DND-41 (cell line): ENCODE measurements around the gene CHI3L2.

Experiments
- ATAC-seq: fragments of 200-7000 bp; cut with Tn5 transposase; 3 replicates; pipeline ENCODE4 v1.9.1; 2021; ENCODE audit warnings: low read depth; ENCODE audit not compliant: insufficient read depth
- DNase-seq: peaks from one replicate; pipeline ENCODE4 v3.0.0-alpha.2; 2020
- H2AFZ ChIP-seq: 2 replicates; pipeline ENCODE4 v1.6.0; 2012; ENCODE audit warnings: low read depth, low read length
- H3K27ac ChIP-seq: 2 replicates; pipeline ENCODE4 v1.5.1; 2012; ENCODE audit warnings: low read length, inconsistent platforms
- H3K27me3 ChIP-seq: fragments of 200-600 bp; sonication (generic); 2 replicates; pipeline ENCODE4 v1.6.0; 2012; ENCODE audit warnings: low read length, mild to moderate bottlenecking, inconsistent platforms; ENCODE audit not compliant: insufficient read depth, poor library complexity
- H3K36me3 ChIP-seq: 2 replicates; pipeline ENCODE4 v1.5.1; 2012; ENCODE audit warnings: low read length, inconsistent platforms; ENCODE audit not compliant: insufficient read depth
- H3K4me1 ChIP-seq: 2 replicates; pipeline ENCODE4 v1.5.1; 2012; ENCODE audit warnings: mild to moderate bottlenecking, low read length; ENCODE audit not compliant: insufficient read depth
- H3K4me2 ChIP-seq: 2 replicates; pipeline ENCODE4 v1.6.0; 2012; ENCODE audit warnings: mild to moderate bottlenecking, moderate library complexity, low read length, inconsistent platforms; ENCODE audit not compliant: insufficient read depth
- H3K4me3 ChIP-seq, 2 experiments: fragments of 200-600 bp in 1 of 2; shearing (Covaris generic) in 1 of 2; 2 replicates each; pipeline ENCODE4 v1.5.1; 2012 to 2016; ENCODE audit warnings: inconsistent platforms in 2 of 2, low read length in 2 of 2, mild to moderate bottlenecking in 2 of 2, low read depth in 1 of 2, moderate library complexity in 1 of 2
- H3K79me2 ChIP-seq: 2 replicates; pipeline ENCODE4 v1.6.0; 2012; ENCODE audit warnings: low read length, inconsistent platforms; ENCODE audit not compliant: insufficient read depth
- H3K9ac ChIP-seq: 2 replicates; pipeline ENCODE4 v1.6.0; 2012; ENCODE audit warnings: low read depth, mild to moderate bottlenecking, inconsistent platforms, low read length, moderate library complexity
- H3K9me3 ChIP-seq: 2 replicates; pipeline ENCODE4 v1.5.1; 2012; ENCODE audit warnings: low read length, moderate library complexity, mild to moderate bottlenecking, inconsistent platforms; ENCODE audit not compliant: insufficient read depth, severe bottlenecking
- H4K20me1 ChIP-seq: 2 replicates; pipeline ENCODE4 v1.6.0; 2012; ENCODE audit warnings: low read length; ENCODE audit not compliant: insufficient read depth
- CTCF ChIP-seq: IDR thresholded peaks from 2 replicates; pipeline ENCODE4 v1.5.1; 2012; ENCODE audit warnings: borderline replicate concordance, low read length, moderate library complexity, mild to moderate bottlenecking; ENCODE audit not compliant: poor library complexity, severe bottlenecking; ENCODE audit errors: extremely low read depth
- EZH2 ChIP-seq: IDR thresholded peaks from 3 replicates; pipeline ENCODE4 v1.6.1; 2012; ENCODE audit warnings: borderline replicate concordance, low read depth, mild to moderate bottlenecking, moderate library complexity, low read length, inconsistent platforms; ENCODE audit not compliant: severe bottlenecking

CHI3L2 gene

GRCh38 chr1:111247125-111247838, 19.8 kb downstream of the CHI3L2 start:
- Histone ChIP-seq H3K36me3 (peaks cover 26% of the 10 kb centered on the region), H3K79me2 (no peaks in the 10 kb centered on the region), H3K4me2 (no peak overlapping the region), H3K27ac (no peak overlapping the region), H3K4me3 (no peak overlapping the region), H4K20me1 (no peaks in the 10 kb centered on the region), H3K4me1 (no peaks in the 10 kb centered on the region), H3K27me3 (no peaks in the 10 kb centered on the region), H3K9me3 (no peaks in the 10 kb centered on the region), H3K9ac (no peak overlapping the region), H2AFZ (no peak overlapping the region)
- ATAC-seq (no peak), DNase-seq (no peak)
- TF ChIP-seq EZH2 (no peak), CTCF (no peak)

- Histone ChIP-seq H3K27me3 (no peaks in the 10 kb centered on the region), H3K4me2 (no peak overlapping the region), H3K27ac (no peak overlapping the region), H3K9ac (no peak overlapping the region), H3K36me3 (no peaks in the 10 kb centered on the region), H2AFZ (no peak overlapping the region), H3K9me3 (no peaks in the 10 kb centered on the region), H3K4me1 (no peaks in the 10 kb centered on the region), H4K20me1 (no peaks in the 10 kb centered on the region), H3K4me3 (no peak overlapping the region), H3K79me2 (no peaks in the 10 kb centered on the region)
- no peak for TF ChIP-seq EZH2
- no peak for TF ChIP-seq CTCF
- DNase-seq (no peak), ATAC-seq (no peak)
These were observed 22.4 kb downstream of the CHI3L2 start for GRCh38 chr1:111249960-111250359.

- ATAC-seq, result no peak
- Histone ChIP-seq H3K9me3 (no peaks in the 10 kb centered on the region), H3K4me3 (no peak overlapping the region), H3K27ac (no peak overlapping the region), H3K27me3 (no peaks in the 10 kb centered on the region), H3K4me1 (no peaks in the 10 kb centered on the region), H3K36me3 (no peaks in the 10 kb centered on the region), H2AFZ (no peak overlapping the region), H4K20me1 (no peaks in the 10 kb centered on the region), H3K79me2 (no peaks in the 10 kb centered on the region), H3K9ac (no peak overlapping the region), H3K4me2 (no peak overlapping the region)
- DNase-seq, result no peak
- TF ChIP-seq EZH2 (no peak), CTCF (no peak)
These were observed 24.1 kb downstream of the CHI3L2 start for GRCh38 chr1:111251570-111251969.
